GM12878 (cell line): ENCODE measurements around the gene TSC22D3. TPM values are rescaled to one million over a fixed set of nuclear protein-coding genes. Genes with fewer than 3 reads are reported as not detected.

Experiments used
- ATAC-seq: fragments of 200-7000 bp; cut with Tn5 transposase; 3 replicates; pipeline ENCODE4 v1.9.1; 2020; ENCODE audit warnings: mild to moderate bottlenecking, moderate library complexity
- BruUV-seq: library from RNA; stranded (reverse); fragments of 400-500 nt; replicated peaks from 2 replicates; lab custom pipeline; 2021; lab: Mats Ljungman, UMichigan
- CTCF ChIA-PET: fragments of 300-600 bp; sonication (Branson Sonifier 250); formaldehyde crosslinking; extraction: SDS; loops from one replicate; lab custom pipeline; 2021; ENCODE audit warnings: inconsistent platforms; lab: Yijun Ruan, JAX
- POLR2A ChIA-PET: fragments of 350-600 bp; formaldehyde crosslinking; extraction: SDS; loops from one replicate; lab custom pipeline; 2021; ENCODE audit warnings: inconsistent platforms; lab: Charles Lee
- RAD21 ChIA-PET: fragments of 300-600 bp; sonication (Branson Sonifier 250); formaldehyde crosslinking; loops from one replicate; lab custom pipeline; 2023; ENCODE audit warnings: antibody characterized with exemption; ENCODE audit not compliant: unreplicated experiment; lab: Charles Lee
- SMC1A ChIA-PET: fragments of 300-600 bp; sonication (Branson Sonifier 250); formaldehyde crosslinking; loops from one replicate; lab custom pipeline; 2023; ENCODE audit not compliant: unreplicated experiment, uncharacterized antibody; lab: Charles Lee
- DNase-seq: peaks from one replicate; pipeline ENCODE4 v3.0.0-alpha.2; 2011; ENCODE audit warnings: low read depth, low spot score
- FAIRE-seq: peaks from 3 replicates; lab custom pipeline; 2011; peaks lifted over from hg19 to GRCh38; lab: Jason Lieb, UNC
- H2AFZ ChIP-seq: 2 replicates; pipeline ENCODE4 v1.6.0; 2011; ENCODE audit warnings: low read depth, low read length, control low read depth; ENCODE audit not compliant: control insufficient read depth
- H3K27ac ChIP-seq: 2 replicates; pipeline ENCODE4 v1.5.1; 2011; ENCODE audit warnings: control low read depth; ENCODE audit not compliant: control insufficient read depth, insufficient read depth
- H3K27me3 ChIP-seq, 2 experiments: replicated peaks in 1 of 2; 2 replicates each; pipeline versions ENCODE4 v1.6.0 to v1.6.1; 2011; ENCODE audit warnings: low read length in 1 of 2; ENCODE audit not compliant: control insufficient read depth in 2 of 2, insufficient read depth in 2 of 2
- H3K36me3 ChIP-seq, 2 experiments: 2 replicates each; pipeline ENCODE4 v1.5.1; 2011; ENCODE audit warnings: low read length in 1 of 2; ENCODE audit not compliant: control insufficient read depth in 2 of 2, insufficient read depth in 2 of 2
- H3K4me1 ChIP-seq: 2 replicates; pipeline ENCODE4 v1.6.1; 2011; ENCODE audit warnings: mild to moderate bottlenecking, low read length, moderate library complexity, mixed read lengths; ENCODE audit not compliant: control insufficient read depth, insufficient read depth
- H3K4me2 ChIP-seq: 2 replicates; pipeline ENCODE4 v1.6.0; 2011; ENCODE audit warnings: control low read depth; ENCODE audit not compliant: control insufficient read depth, insufficient read depth
- H3K4me3 ChIP-seq: fragments of 200-600 bp; sonication (generic); 2 replicates; pipeline ENCODE4 v1.5.1; 2016
- H3K79me2 ChIP-seq: 2 replicates; pipeline ENCODE4 v1.6.0; 2011; ENCODE audit warnings: low read length; ENCODE audit not compliant: control insufficient read depth, insufficient read depth
- H3K9ac ChIP-seq: 2 replicates; pipeline ENCODE4 v1.8.0; 2011; ENCODE audit warnings: low read length, control low read depth, mixed read lengths; ENCODE audit not compliant: control insufficient read depth, insufficient read depth
- H3K9me3 ChIP-seq: replicated peaks from 3 replicates; pipeline ENCODE4 v1.5.1; 2011; ENCODE audit warnings: mild to moderate bottlenecking, low read length; ENCODE audit not compliant: control insufficient read depth, insufficient read depth
- H4K20me1 ChIP-seq: 2 replicates; pipeline ENCODE4 v1.6.0; 2011; ENCODE audit not compliant: control insufficient read depth, insufficient read depth
- BACH1 ChIP-seq: fragments of 450-650 bp; IDR thresholded peaks from 2 replicates; pipeline ENCODE4 v1.6.1; 2017; ENCODE audit warnings: mild to moderate bottlenecking, borderline replicate concordance
- FOS ChIP-seq: IDR thresholded peaks from 3 replicates; pipeline ENCODE4 v1.6.1; 2011; ENCODE audit warnings: borderline replicate concordance; ENCODE audit not compliant: insufficient read length; ENCODE audit errors: extremely low read depth
- HDAC2 ChIP-seq: fragments of 200-600 bp; sonication (generic); IDR thresholded peaks from 2 replicates; pipeline ENCODE4 v1.6.1; 2017
- LARP7 ChIP-seq: fragments of 450-650 bp; IDR thresholded peaks from 2 replicates; pipeline ENCODE4 v1.6.1; 2017; ENCODE audit warnings: mild to moderate bottlenecking
- MLLT1 ChIP-seq: fragments of 450-650 bp; IDR thresholded peaks from 2 replicates; pipeline ENCODE4 v1.6.1; 2016; ENCODE audit warnings: mild to moderate bottlenecking
- POLR2AphosphoS2 ChIP-seq: IDR thresholded peaks from 2 replicates; pipeline ENCODE4 v1.6.1; 2011; ENCODE audit warnings: low read depth, mild to moderate bottlenecking, low read length, improper control_type of control experiment, moderate library complexity
- POLR2AphosphoS5 ChIP-seq: IDR thresholded peaks from 2 replicates; pipeline ENCODE4 v1.6.1; 2011; ENCODE audit warnings: mild to moderate bottlenecking, low read length, inconsistent platforms
- WGBS: methylation state at CpG from one replicate; pipeline ENCODE4 v1.1.6; 2016; ENCODE audit warnings: low lambda C conversion rate; ENCODE audit not compliant: insufficient replicate concordance, insufficient coverage; ENCODE audit errors: missing lambda C conversion rate; 5-methylcytosine and 5-hydroxymethylcytosine counted together
- in situ Hi-C: fragments of 300-500 bp; cut with MboI; formaldehyde crosslinking; loops from 9 replicates; pipeline ENCODE4 v1.14.3; 2018; ENCODE audit warnings: mixed read lengths
- intact Hi-C: fragments of 100-400 bp; cut with micrococcal nuclease; formaldehyde crosslinking; loops from one replicate; pipeline ENCODE4 v1.14.2; 2022; ENCODE audit not compliant: unreplicated experiment
- polyA plus RNA-seq, 11 experiments: library from polyadenylated mRNA; depleted of rRNA in 4 of 11; unstranded in 6 of 11; stranded (reverse) in 5 of 11; fragments of >200 nt; fragmentation: Nextera tagmentation in 4 of 11; fragmentation: Illumina TruSeq in 1 of 11; extraction: Ambion mirVana in 4 of 11; extraction: Trizol in 1 of 11; gene quantifications; 1 replicate in 1 of 11; 2 replicates in 10 of 11; pipeline versions ENCODE4 v1.2.1 to v1.2.3, GENCODE V29; 2011 to 2016; ENCODE audit warnings: inconsistent platforms in 2 of 11, missing spikeins in 2 of 11, low read depth in 1 of 11
- total RNA-seq, 4 experiments: library from RNA; depleted of rRNA in 3 of 4; stranded (reverse); fragments of >200 nt in 3 of 4; fragmentation: Illumina TruSeq in 1 of 4; extraction: Trizol in 1 of 4; gene quantifications; 2 replicates each; pipeline versions ENCODE4 v1.2.1 to v1.2.3, GENCODE V29; 2013 to 2021

The TSC22D3 gene
- total and polyA plus RNA-seq, 10 of the 15 experiments (the other 5 are each of a cell fraction or from before 2014, with no cell fraction given) = 4.6 to 122 (median 16.1) TPM

- Histone ChIP-seq H4K20me1 (peaks cover 4% of the 10 kb centered on the region; the same call in 1 of the 2 replicates), H3K4me2 (no peak overlapping the region), H3K79me2 (peaks cover 17% of the 10 kb centered on the region), H2AFZ (no peak overlapping the region), H3K36me3 (no peaks in the 10 kb centered on the region), H3K9ac (no peak overlapping the region), H3K4me1 (peaks cover 24% of the 10 kb centered on the region), H3K4me3 (no peak overlapping the region), H3K27ac (no peak overlapping the region), H3K9me3 (no peaks in the 10 kb centered on the region; the same call in 2 of the 3 replicates), H3K27me3 (no peaks in the 10 kb centered on the region)
- no TSS peak for BruUV-seq
- CTCF ChIA-PET = interaction anchor here (0.9 to 9.1 kb wide), 6 partner anchors 12 to 62 kb away, joined by 3 to 273 read pairs (median 4); partner anchors contain the start of gene TSC22D3
- SMC1A ChIA-PET = interaction anchor here (1.1 to 16.4 kb wide), 6 partner anchors 10 to 57 kb away, joined by 3 to 425 read pairs (median 3); no protein-coding TSS in a partner anchor
- in situ Hi-C loops (loop anchor here (5.0 kb wide), 1 partner anchor 36 kb away; no protein-coding TSS in a partner anchor), intact Hi-C loops (no loop called here)
- RAD21 ChIA-PET = interaction anchor here (1.5 to 15.7 kb wide), 6 partner anchors 16 to 62 kb away, joined by 5 to 444 read pairs (median 28); partner anchors contain the start of genes NCBP2L and TSC22D3
- peak; percentile 3; the same call in 2 of the 3 replicates for ATAC-seq
- 30% methylated on average over 9 of the region's 9 CpGs for WGBS
- DNase-seq = no peak
- TF ChIP-seq MLLT1 (peak; percentile 72), FOS (no peak), LARP7 (no peak), HDAC2 (no peak), POLR2AphosphoS2 (peak; percentile 30; the same call in 1 of the 2 replicates), BACH1 (0 out of 2 replicates have a peak, but pooled peaks have one; percentile 42), POLR2AphosphoS5 (0 out of 2 replicates have a peak, but pooled peaks have one; percentile 29)
- no peak for FAIRE-seq
- POLR2A ChIA-PET = interaction anchor here (18.2 kb wide), 1 partner anchor 37 kb away, joined by 287 read pairs; no protein-coding TSS in a partner anchor
Observed at GRCh38 chrX:107713543-107714205, 61.9 kb downstream of the TSC22D3 start.
